Inflammatory macrophage treated with lipopolysaccharide for 4 hours (primary cell): Measurements from ENCODE around the gene SUPT6H.
"Not testable (repeated sequence)": the region's sequence is repeated elsewhere in the genome, so short reads cannot be mapped to it uniquely, and the experiment has no call there.

Experiments
- DNase-seq: peaks from one replicate; pipeline ENCODE4 v3.0.0-alpha.2; 2020

The SUPT6H gene

DNA sequence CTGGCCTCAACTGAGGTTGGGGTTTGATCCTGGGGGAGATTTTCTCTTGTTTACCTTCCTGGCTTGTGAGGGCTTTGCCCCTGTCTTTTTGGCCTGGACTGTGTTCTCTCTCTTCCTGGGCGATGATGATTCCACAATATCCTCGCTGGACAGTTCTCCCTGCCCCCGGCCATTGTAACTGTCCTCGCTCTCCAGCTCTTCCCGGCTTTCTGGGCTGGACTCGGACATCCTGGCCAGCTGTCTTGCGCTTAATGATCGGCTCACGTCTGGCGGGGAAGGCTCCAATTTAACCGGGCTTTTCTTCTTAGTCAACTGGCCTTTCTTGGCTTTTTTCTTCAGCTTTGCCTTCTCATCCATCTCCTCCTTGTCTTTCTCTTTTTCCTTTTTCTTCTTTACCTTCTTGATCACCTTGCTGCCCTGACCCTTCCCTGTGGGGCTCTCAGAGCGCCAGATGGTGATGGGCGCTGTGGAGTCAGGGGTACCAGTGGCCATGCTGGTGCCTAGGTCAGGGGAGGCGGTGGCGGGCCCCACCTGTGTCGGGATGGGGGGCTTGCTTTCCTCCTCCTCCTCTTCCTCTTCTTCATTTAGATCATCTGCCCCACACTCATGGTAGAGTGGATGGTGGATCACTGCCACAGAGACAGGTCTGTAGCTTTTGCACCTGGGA, 41.7 kb downstream of the SUPT6H start:
- DNase-seq = no peak

DNA sequence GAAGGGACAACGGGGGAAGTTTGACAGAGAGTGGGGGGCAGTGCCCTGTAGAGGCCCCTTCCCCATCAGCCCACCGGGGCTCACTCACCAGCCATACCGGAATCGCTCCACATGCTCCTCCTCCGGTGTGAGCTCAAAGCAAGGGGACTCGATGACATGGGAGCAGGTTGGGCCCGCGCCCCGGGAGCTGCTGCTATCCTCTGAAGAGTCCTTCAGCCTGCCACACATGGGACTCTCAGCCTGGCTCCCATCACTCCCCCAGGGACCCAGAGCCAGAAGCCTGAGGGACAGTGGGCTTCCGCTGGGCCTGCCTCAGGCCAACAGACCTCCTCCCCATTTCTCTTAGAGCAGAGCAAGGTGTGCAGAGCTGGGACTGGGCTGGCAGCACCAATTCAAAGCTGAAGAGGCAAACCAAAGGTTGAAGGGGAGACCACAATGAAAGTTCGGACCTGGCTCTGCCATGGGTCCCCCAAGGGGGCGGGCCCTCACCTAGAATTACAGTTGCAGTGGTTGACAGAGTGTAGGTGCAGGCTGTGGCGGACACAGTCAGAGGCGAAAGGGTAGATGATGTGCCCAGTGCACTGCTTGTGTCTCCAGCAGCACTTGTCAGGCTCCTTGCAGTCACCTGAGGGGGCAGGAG, 42.3 kb downstream of the SUPT6H start:
- DNase-seq = no peak

DNA sequence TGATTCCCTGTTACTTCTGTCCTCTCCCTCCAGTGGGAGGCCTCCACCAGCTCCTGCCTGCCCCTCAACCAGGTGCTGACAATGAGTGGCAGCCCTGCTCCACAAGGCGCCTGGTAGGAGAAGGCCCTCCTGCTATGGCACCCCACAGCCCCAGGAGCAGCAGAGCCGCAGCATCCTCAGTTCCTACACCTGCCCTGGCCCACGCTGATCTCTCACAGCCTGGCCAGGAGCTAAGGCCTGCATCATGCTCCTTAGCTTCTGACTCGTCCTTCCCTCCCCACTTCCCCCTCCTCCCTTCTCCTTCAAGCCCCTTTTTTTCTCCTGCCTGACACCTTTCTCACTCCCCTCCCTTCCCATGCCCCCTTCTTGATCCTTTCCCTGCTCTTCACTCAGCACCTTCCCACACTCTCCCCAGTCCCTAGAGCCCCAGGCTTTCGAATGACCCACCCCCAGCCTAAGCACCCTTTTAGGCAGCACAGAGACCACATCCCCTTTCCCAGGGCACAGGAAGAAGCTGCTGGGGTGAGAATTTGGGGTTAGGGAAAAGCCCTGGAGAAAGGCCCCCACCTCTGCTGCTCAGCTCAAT, 43.2 kb downstream of the SUPT6H start:
- no peak for DNase-seq

DNA sequence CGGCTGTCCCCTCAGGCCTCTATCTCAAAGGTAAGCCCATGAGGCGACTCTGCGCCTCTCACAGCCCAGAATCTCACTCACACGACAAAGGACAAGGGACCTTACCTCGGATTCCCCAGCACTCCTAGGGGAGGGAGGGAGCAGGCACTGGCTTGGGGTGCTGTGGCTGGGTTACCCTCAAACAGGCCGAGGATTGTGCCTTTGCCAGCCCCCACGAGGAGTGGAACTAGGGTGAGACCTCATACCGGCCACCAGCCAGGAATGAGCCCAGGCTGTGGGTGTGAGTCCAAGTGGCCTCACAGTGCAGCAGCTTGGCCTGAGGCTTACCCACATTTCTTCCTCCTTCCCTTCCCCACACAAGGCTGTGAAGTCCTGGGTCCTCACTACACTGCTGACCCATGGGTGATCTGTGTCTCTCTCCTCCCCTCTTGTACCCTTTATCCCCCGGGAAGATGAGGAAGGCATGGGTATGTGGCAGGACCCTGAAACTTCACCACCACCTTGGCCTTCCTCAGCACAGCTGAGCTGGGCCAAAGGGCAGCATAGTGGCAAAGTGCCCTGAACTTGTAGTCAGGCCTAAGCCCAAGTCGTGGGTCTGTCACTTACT, 43.8 kb downstream of the SUPT6H start:
- no peak for DNase-seq

DNA sequence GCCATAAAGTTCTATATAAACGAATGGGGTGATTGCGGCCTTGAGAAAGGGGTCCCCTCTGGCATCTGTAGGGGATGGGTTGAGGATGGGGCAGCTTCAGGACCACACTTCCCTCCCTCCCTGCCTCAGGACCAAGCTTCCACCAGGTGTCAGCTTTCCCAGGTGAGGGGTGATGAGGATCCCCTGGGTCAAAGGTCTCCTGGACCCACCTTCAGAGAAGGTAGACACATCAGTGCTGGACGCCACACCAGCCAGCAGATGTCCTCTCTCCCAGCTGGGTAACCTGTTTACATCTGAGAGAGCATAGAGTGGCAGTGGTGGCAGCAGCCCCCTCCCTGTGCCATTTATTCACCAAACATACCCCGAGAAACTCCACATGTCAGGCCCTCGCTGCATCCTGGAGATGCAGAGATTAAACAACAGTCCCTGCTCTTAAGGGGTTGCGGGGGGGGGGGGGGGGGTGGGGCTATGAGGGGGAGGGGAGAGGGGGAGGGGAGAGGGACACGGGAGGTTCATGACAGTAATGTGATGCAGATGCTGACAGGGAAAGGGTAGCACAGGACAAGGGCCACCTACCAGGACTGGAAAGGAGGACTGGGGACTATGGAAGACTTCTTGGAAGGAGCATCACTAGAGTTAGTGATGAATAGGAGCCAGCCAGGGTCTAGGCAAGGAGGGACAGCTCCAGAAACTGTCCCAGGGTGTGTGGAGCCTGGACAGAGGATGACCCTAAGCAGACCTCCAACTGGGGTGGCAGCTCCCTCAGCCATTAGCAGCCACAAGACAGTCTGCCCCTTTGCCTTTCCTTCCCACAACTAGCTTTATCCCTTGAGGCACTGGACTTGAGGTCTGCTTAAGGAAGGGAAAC, 44.7 kb downstream of the SUPT6H start:
- DNase-seq = no peak

DNA sequence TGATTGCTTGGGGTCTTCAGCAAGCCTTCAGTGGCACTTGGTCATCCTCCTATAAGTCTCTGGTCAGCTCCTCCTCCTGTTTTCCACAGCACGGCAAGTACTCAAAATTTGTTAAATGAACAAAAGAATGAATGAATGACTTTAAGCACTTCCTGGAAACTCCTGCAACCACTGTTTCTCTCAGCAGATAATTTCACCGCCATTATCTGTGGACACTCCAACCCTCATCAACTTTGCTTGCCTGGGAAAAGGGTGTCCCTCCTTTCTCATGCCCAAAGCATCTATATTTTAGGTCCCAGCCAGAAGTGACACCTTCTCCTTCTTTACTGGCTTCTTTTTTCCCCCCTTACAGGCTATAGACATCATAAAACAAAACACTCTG, 45.3 kb downstream of the SUPT6H start:
- DNase-seq = no peak

DNA sequence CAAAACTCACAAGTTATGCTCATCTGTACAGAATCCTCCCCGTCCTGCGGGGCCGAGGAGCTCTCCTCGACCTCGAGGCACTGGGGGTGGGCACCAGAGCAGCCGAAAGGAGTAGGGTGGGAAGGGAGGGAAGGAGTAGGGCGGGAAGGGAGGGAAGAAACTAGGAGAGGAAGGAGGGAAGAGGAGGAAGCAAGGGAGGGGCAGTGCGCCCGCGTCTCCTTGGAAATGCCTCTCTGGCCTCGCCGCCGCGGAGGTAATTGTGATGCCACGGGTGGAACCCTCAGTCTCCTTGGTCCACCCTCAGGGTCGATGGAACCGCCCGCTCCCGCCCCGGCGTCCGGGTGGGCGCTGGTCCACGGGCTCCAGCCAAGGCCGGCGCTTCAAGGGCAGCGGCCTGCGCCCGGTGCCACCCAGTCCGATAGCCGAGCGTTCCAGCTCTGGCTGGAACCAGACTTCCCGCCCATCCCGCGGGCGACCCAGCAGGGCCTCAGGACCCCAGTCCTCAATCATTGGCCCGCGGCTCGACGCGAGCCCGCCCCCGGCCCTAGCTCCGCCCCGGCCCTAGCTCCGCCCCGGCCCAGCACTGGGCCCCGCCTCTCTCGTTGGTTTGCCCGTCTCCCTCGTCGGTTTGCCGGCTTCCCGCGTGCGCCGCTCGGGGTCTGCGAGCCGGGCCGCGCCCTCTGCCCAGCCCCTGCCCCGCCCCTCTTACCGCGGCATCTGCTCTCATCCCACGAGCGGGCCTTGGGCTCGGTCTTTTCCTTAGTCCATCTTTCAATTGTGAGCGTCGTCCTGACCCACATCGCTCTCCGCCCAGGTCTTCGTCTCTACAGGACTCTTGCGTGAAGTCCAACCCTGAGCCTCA, 49.1 kb downstream of the SUPT6H start:
- peak; percentile 77 for DNase-seq

DNA sequence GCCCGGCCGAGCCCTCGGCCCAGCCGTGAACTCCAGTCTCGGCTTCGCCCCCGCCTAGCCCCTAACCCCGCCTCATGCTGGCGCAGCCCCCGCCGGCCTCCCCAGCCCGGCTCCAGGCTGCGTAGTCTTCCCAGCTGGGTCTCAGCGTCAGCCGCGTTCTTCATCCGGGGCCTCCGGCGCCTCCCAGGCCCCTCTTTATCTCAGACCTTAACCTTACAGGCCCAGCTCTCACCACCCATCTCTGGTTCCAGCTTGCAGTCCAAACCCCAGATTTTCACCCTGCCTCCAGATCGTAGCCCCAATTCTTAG, 49.7 kb downstream of the SUPT6H start, which contains the start of gene PROCA1:
Gene PROCA1 (minus strand): TSS at position 166 of the 309 bp plus-strand sequence. CDS start 228 bp downstream, outside the sequence.
- no peak for DNase-seq

DNA sequence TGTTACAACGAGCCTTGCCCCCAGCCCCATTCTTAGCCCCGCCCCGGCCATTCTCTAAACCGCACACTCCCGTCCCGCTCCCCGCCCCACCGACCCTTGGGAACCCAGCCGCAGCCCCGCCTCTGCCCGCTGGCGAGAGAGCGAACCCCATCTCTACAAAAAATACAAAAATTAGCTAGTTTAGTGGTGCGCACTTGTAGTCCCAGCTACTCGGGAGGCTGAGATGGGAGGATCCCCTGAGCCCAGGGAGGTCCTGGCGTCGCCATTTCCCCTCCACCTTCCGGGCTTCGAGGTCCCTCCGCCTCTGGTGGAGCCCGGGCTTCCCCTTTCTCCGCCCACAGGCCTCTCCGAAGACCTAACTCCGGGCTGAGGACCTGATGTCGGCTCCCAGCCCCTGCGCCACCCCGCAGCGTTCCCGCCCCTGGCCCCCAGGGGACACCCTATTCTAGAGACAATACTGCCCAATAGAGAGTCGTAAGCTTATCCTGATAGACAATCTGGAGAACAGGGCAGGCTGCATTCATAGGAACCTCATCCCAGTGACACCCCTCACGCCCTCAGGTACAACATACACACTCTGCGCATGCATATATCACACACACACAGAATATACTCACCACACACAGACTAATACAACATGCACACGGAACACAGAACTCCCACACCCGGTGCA, 50.2 kb downstream of the SUPT6H start:
- DNase-seq = peak; percentile 75

DNA sequence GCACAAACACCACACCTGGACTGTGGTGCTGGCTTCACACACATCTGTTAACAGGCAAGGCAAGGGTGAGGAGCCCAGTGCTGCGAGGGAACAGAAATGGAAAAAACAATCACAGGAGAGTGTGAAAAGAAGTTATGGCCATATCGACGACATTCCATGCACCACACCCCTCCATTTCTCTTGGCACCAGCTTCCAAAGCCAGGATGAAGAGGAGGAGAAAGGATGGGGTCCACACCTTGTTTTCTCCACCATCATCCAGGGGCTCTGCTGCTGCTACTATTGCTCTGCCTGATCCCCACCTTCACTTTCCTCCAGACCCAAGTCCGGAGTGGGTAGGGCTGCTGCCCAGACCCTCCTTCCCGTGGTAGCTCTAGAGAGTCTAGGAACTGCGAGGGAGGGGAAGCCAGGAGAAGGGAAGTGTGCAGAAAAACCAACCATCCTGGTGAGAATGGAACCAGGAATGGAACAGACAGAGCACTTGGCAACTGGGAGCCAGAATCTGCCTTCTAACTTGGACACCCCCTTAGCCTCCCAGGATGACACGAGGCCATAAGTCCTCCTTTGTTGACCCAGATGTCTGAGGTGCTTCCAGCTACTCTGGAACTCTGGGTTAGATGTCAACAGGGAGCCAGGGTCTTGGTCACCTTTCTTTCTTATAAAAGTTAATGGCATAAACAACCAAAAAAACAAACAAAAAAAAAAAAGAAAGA, 50.9 kb downstream of the SUPT6H start:
- DNase-seq = no peak

DNA sequence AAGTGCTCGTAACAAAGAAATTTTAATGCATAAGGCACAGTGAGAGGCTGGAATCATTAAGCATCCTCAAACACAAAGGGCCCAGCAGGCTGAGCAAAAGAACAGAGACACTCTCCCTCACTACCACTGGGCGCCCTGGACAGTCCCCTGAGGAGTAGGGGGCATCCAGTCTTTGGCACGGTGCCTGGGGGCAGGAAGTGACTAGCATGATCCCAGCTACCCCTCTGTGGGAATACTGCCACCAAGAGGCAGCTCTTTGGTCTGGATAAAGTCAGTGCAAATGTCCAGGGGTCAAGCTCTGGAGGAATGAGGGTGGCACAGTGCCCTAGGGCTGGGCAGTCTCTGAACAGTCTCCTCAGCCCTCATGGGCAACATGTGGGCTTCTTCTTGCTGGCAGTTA, 52.3 kb downstream of the SUPT6H start:
- DNase-seq = no peak

DNA sequence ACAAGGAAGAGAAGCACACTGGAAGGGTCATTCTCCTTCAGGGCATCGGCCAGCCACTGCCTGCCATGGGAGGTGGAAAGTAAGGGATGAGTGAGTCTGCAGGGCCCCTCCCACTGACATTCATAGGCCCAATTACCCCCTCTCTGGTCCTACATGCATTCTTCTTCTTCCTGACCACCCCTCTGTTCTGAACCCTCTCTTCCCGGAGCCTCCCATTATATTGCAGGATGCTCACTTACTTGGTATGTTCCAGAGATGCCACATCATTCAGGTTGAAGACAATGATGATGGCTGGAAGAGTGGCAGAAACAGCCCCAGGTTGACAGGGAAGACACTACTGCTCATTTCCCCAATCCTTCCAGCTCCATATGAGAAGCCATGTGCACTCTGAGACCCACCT, 53.2 kb downstream of the SUPT6H start:
- no peak for DNase-seq

DNA sequence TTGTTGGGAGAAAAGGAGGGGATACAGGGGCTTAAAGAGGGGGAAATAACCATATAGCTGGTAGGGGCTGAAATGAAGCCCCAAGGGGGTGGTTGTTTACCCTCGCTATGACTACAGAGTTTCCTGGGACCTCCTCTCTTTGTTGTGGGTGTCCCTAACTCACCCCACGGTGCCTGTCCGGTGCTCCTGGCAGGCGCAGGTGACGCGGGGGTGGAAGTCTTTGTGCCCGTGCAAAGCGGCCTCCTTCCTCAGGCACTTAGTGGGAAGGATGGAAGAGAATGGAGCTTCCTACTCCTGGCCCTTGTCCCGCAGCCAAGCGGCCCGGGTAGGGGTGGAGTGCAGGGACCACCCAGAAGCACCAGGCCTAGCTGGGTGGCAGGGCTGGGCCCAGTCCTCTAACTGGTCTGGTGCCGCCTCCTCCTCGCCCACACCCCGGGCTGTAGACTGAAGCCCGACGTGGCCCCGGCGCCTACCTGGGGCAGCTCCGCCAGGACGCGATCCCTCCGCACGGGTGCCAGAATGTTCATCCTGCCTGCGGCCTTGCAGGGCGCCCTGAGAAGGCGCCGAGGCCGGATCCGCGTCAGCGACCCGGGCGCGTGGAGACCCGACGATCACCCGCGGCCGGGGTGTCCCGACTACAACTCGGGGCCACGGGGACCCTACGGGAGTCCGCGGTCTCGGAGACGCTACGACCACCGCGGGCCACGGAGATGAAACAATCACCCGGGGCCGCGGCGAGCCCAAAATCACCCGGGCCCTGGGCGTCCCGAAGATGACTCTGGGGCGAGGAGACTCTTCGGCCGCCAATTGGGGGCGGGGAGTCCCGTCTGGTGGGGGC, 55.0 kb downstream of the SUPT6H start:
- DNase-seq = no peak

DNA sequence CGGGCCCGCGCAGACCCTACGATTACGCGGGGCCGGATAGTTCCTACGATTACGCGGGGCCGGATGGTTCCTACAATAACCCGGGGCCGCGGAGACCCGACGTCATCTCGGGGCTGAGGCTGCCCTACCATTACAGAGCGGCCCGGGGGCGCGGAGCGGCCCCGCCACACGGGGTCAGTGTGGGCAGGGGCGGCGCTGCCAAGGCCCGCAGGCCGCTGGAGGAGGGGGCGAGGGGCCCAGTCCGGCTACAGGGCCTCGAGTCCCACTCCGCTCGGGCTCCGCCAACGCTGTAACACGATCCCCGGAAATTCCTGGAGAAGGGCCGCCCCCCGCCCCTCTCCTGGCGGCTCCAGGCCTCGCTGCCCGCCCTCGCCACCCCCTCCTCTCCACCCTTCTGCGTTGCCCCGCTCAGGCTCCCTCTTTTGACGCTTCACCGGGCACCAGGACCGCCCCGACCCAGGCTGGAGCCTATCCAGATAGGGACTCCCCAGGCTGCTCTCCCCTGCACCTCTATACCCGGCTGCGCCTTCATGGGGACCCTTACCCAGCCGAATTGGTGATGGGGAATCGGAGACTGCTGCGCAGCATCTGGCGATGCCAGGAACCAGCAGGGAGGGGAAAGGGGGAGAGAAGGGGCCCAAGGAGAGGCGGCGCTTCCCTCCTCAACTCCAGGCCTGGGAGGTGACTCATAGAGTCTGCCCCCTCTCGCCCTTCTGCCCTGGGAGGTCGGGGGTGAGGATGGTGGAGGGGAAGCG, 55.8 kb downstream of the SUPT6H start, which contains the start of gene RAB34:
Gene RAB34 (minus strand): TSS at position 291 of the 755 bp plus-strand sequence. CDS start 602 bp downstream, outside the sequence.
- DNase-seq = peak; percentile 43

DNA sequence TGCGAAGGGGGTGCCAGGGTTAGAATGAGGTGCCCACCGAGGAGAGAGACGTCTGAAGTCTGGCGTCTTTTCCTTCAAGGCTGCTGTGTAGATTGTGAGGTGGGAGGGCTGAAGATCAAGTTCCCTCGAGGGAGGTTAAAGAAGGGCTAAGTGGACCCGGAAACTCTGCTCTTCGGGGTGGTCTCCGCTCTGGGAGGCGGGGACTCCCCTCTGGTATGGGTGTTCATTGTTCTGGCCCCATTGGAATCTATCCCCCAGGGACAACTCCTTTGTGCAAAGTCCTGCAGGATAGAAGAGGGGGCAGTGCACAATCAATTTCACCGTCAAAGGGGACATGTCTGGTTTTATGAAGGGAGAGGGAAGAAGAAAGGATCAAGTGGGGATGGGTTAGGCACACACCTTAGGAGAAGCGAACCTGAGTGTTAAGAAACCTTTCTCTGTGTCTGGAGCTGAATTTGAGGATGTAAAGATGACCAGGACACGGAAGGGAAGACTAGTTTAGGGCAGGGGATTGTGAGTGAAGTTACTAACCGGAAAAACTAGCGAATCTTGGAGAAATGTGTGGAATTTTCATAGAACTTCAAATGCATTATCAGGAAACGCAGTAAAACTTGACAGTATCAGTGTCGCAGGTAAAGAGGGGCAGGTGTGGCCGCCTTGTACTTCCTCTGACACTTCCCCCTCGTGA, 56.5 kb downstream of the SUPT6H start:
- DNase-seq = no peak

DNA sequence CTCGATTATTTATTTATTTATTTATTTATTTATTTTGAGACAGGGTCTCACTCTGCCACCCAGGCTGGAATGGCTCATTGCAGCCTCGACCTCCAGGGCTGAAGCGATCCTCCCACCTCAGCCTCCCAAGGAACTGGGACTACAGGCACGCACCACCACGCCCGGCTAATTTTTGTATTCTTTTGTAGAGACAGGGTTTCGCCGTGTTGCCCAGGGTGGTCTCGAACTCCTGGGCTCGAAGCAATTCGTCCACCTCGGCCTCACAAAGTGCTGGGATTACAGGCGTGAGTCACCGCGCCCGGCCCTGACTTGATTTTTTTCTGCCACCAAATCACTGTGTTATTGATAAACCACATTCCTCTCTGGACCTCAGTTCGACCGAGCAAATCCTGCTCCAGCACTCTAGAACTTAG, 57.0 kb downstream of the SUPT6H start:
- DNase-seq = no peak

DNA sequence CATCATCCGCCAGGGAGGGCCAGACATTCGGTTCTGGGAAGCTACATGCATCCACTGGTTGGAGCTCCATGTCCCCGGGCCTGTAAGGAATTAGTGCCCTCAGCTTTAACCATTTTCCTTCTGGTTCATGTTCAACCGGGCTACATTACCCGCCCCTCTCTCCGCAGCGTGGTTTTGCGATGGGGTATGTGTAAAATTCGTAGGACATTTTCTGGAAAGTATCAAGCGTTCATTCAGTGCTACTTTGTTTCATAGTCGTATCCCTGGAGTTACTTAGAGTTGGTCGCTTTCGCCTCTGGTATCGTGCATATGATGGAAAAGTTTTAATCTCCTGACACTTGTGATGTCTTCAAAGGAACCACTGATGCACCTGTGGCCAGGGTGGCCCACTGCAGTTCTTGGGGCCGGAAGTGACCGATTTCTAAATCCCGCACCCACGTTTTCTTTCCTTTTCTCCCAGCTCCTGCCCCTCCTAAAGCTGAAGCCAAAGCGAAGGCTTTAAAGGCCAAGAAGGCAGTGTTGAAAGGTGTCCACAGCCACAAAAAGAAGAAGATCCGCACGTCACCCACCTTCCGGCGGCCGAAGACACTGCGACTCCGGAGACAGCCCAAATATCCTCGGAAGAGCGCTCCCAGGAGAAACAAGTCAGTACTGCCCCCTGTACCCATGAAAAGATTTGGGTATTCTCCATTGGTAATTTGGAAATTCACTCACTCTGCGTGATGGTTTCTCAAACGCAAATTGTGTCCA, 58.4 kb downstream of the SUPT6H start:
- no peak for DNase-seq

DNA sequence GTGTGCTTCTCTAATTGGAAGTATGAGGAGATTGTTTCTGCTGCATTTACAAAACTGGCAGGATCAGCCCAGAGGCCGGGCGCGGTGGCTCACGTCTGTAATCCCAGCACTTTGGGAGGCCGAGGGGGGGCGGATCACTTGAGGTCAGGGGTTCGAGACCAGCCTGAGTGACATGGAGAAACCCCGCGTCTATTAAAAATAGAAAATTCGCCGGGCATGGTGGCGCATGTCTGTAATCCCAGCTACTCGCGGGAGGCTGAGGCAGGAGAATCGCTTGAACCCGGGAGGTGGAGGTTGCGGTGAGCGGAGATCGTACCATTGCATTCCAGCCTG, 59.0 kb downstream of the SUPT6H start:
- DNase-seq = not testable (repeated sequence)
